HEK293 (cell line): ENCODE results near the gene SPACA4.

Source experiments
- GFI1B ChIP-seq: fragments of 450-650 bp; formaldehyde crosslinking; IDR thresholded peaks from 2 replicates; pipeline ENCODE4 v1.5.1; 2016; ENCODE audit warnings: missing biosample characterization, missing genetic modification characterization
- SP2 ChIP-seq: fragments of 450-650 bp; formaldehyde crosslinking; IDR thresholded peaks from 2 replicates; pipeline ENCODE4 v1.5.1; 2016; ENCODE audit warnings: missing biosample characterization, missing genetic modification characterization
- SP7 ChIP-seq: fragments of 450-650 bp; formaldehyde crosslinking; IDR thresholded peaks from 2 replicates; pipeline ENCODE4 v1.5.1; 2016; ENCODE audit warnings: missing biosample characterization, missing genetic modification characterization
- ZBTB17 ChIP-seq: fragments of 450-650 bp; formaldehyde crosslinking; IDR thresholded peaks from 2 replicates; pipeline ENCODE4 v1.5.1; 2016; ENCODE audit warnings: missing biosample characterization, missing genetic modification characterization
- ZEB2 ChIP-seq: fragments of 450-650 bp; formaldehyde crosslinking; IDR thresholded peaks from 2 replicates; pipeline ENCODE4 v1.5.1; 2016; ENCODE audit warnings: missing biosample characterization, missing genetic modification characterization
- ZNF138 ChIP-seq: fragments of 450-650 bp; formaldehyde crosslinking; IDR thresholded peaks from 2 replicates; pipeline ENCODE4 v1.5.1; 2016; ENCODE audit warnings: missing biosample characterization, missing genetic modification characterization, borderline replicate concordance
- ZNF146 ChIP-seq: fragments of 450-650 bp; formaldehyde crosslinking; IDR thresholded peaks from 2 replicates; pipeline ENCODE4 v1.5.1; 2016; ENCODE audit warnings: missing biosample characterization, missing genetic modification characterization
- ZNF174 ChIP-seq: fragments of 450-650 bp; formaldehyde crosslinking; IDR thresholded peaks from 2 replicates; pipeline ENCODE4 v1.5.0; 2017; ENCODE audit warnings: missing biosample characterization, mild to moderate bottlenecking, missing genetic modification characterization
- ZNF214 ChIP-seq: fragments of 450-650 bp; formaldehyde crosslinking; IDR thresholded peaks from 2 replicates; pipeline ENCODE4 v1.5.1; 2017; ENCODE audit warnings: missing biosample characterization, mild to moderate bottlenecking, missing genetic modification characterization, borderline replicate concordance
- ZNF239 ChIP-seq: fragments of 450-650 bp; formaldehyde crosslinking; IDR thresholded peaks from 2 replicates; pipeline ENCODE4 v1.5.1; 2016; ENCODE audit warnings: missing biosample characterization, missing genetic modification characterization
- ZNF335 ChIP-seq: fragments of 450-650 bp; formaldehyde crosslinking; conservative IDR thresholded peaks from 2 replicates; pipeline ENCODE4 v1.5.1; 2016; ENCODE audit warnings: missing biosample characterization, missing genetic modification characterization
- ZNF350 ChIP-seq: fragments of 450-650 bp; formaldehyde crosslinking; IDR thresholded peaks from 2 replicates; pipeline ENCODE4 v1.5.0; 2017; ENCODE audit warnings: missing biosample characterization, mild to moderate bottlenecking, missing genetic modification characterization
- ZNF37A ChIP-seq: fragments of 450-650 bp; IDR thresholded peaks from 2 replicates; pipeline ENCODE4 v1.5.1; 2018; ENCODE audit warnings: missing biosample characterization, missing genetic modification characterization
- ZNF423 ChIP-seq: fragments of 450-650 bp; formaldehyde crosslinking; IDR thresholded peaks from 2 replicates; pipeline ENCODE4 v1.5.1; 2016; ENCODE audit warnings: missing biosample characterization, missing genetic modification characterization
- ZNF621 ChIP-seq: fragments of 450-650 bp; formaldehyde crosslinking; IDR thresholded peaks from 2 replicates; pipeline ENCODE4 v1.5.1; 2017; ENCODE audit warnings: missing biosample characterization, missing genetic modification characterization
- ZNF623 ChIP-seq: fragments of 450-650 bp; formaldehyde crosslinking; IDR thresholded peaks from 2 replicates; pipeline ENCODE4 v1.5.1; 2016; ENCODE audit warnings: missing biosample characterization, missing genetic modification characterization
- ZNF654 ChIP-seq: fragments of 450-650 bp; formaldehyde crosslinking; IDR thresholded peaks from 2 replicates; pipeline ENCODE4 v1.5.1; 2016; ENCODE audit warnings: low read depth, missing biosample characterization, missing genetic modification characterization
- ZNF791 ChIP-seq: fragments of 450-650 bp; formaldehyde crosslinking; IDR thresholded peaks from 2 replicates; pipeline ENCODE4 v1.5.1; 2016; ENCODE audit warnings: missing biosample characterization, missing genetic modification characterization
- ZXDB ChIP-seq: fragments of 450-650 bp; formaldehyde crosslinking; IDR thresholded peaks from 2 replicates; pipeline ENCODE4 v1.5.1; 2016; ENCODE audit warnings: missing biosample characterization, missing genetic modification characterization
- TF ChIP-seq, protein P1 (sequence below): fragments of 450-650 bp; IDR thresholded peaks from 2 replicates; pipeline ENCODE4 v1.5.1; 2018; ENCODE audit warnings: missing biosample characterization, mild to moderate bottlenecking, missing genetic modification characterization
- TF ChIP-seq, protein P2 (sequence below): fragments of 450-650 bp; formaldehyde crosslinking; IDR thresholded peaks from 2 replicates; pipeline ENCODE4 v1.5.1; 2017; ENCODE audit warnings: missing biosample characterization, missing genetic modification characterization
- TF ChIP-seq, protein P3 (sequence below): fragments of 450-650 bp; formaldehyde crosslinking; IDR thresholded peaks from 2 replicates; pipeline ENCODE4 v1.5.1; 2016; ENCODE audit warnings: missing biosample characterization, missing genetic modification characterization
- TF ChIP-seq, protein P4 (sequence below): fragments of 450-650 bp; formaldehyde crosslinking; IDR thresholded peaks from 2 replicates; pipeline ENCODE4 v1.5.1; 2016; ENCODE audit warnings: missing biosample characterization, missing genetic modification characterization
- TF ChIP-seq, protein P5 (sequence below): IDR thresholded peaks from 2 replicates; pipeline ENCODE4 v1.6.1; 2011; ENCODE audit warnings: mild to moderate bottlenecking, low read depth, low read length, borderline replicate concordance
- TF ChIP-seq, protein P6 (sequence below): fragments of 450-650 bp; formaldehyde crosslinking; conservative IDR thresholded peaks from 2 replicates; pipeline ENCODE4 v1.5.1; 2016; ENCODE audit warnings: low read depth, missing biosample characterization, missing genetic modification characterization

The SPACA4 gene

DNA sequence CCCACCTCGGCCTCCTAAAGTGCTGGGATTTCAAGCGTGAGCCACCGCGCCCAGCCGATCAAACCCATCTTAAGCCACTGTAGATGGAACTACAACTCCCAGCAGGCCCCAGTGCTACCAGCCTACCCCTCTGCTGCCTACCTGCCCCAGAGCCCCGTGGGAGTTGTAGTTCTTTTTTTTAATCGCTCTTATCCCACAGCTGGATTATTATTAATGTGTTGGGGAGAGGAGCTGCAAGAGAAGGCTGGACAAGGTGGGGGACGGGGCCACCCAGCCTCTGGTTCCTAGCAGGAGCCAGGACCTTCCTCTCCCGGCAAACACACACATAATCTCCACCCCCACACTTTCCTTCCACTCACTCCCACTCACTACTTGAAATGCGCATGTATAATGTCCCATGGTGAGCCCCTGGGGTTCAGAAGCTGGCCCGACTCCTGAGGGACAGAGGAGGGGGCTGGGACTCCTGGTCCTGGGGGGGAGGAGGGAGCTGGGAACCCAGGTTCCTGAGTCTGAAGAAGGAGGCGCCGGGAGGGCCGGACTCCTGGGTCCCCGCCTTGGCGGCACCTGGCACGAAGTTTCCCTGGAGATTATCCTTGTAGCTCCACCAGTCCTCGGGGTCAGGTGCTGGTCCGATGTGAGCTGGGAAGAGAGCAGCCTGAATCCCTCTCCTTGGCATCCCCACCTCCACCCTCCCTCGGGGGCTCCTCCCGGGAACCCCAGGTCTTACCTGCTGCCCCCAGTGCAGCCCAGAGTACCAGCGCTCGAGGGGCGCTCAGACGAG is 38.5 kb downstream of the SPACA4 start (continued):
- TF ChIP-seq, protein P1, sequence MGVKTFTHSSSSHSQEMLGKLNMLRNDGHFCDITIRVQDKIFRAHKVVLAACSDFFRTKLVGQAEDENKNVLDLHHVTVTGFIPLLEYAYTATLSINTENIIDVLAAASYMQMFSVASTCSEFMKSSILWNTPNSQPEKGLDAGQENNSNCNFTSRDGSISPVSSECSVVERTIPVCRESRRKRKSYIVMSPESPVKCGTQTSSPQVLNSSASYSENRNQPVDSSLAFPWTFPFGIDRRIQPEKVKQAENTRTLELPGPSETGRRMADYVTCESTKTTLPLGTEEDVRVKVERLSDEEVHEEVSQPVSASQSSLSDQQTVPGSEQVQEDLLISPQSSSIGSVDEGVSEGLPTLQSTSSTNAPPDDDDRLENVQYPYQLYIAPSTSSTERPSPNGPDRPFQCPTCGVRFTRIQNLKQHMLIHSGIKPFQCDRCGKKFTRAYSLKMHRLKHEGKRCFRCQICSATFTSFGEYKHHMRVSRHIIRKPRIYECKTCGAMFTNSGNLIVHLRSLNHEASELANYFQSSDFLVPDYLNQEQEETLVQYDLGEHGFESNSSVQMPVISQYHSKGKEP (tag by site-specific recombination) = 0 out of 2 replicates have a peak, but pooled peaks have one; percentile 50
- TF ChIP-seq ZNF174 (tag by site-specific recombination) (no peak), ZNF654 (tag by site-specific recombination) (no peak), SP7 (peak; percentile 29; the same call in 1 of the 2 replicates), ZNF423 (tag by site-specific recombination) (0 out of 2 replicates have a peak, but pooled peaks have one; percentile 8), ZNF623 (tag by site-specific recombination) (no peak), GFI1B (tag by site-specific recombination) (no peak), ZNF214 (no peak), ZNF37A (tag by site-specific recombination) (no peak), ZNF335 (tag by site-specific recombination) (peak; percentile 89), ZEB2 (tag by site-specific recombination) (no peak; the same call in 1 of the 2 replicates), ZNF138 (no peak), ZBTB17 (tag by site-specific recombination) (peak; percentile 92), ZNF239 (no peak), ZNF791 (tag by site-specific recombination) (no peak), ZXDB (tag by site-specific recombination) (0 out of 2 replicates have a peak, but pooled peaks have one; percentile 59), ZNF621 (tag by site-specific recombination) (no peak), ZNF146 (no peak), SP2 (tag by site-specific recombination) (no peak; the same call in 1 of the 2 replicates), ZNF350 (tag by site-specific recombination) (no peak)
- TF ChIP-seq, protein P2, sequence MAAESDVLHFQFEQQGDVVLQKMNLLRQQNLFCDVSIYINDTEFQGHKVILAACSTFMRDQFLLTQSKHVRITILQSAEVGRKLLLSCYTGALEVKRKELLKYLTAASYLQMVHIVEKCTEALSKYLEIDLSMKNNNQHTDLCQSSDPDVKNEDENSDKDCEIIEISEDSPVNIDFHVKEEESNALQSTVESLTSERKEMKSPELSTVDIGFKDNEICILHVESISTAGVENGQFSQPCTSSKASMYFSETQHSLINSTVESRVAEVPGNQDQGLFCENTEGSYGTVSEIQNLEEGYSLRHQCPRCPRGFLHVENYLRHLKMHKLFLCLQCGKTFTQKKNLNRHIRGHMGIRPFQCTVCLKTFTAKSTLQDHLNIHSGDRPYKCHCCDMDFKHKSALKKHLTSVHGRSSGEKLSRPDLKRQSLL (tag by site-specific recombination) = no peak
- TF ChIP-seq, protein P3, sequence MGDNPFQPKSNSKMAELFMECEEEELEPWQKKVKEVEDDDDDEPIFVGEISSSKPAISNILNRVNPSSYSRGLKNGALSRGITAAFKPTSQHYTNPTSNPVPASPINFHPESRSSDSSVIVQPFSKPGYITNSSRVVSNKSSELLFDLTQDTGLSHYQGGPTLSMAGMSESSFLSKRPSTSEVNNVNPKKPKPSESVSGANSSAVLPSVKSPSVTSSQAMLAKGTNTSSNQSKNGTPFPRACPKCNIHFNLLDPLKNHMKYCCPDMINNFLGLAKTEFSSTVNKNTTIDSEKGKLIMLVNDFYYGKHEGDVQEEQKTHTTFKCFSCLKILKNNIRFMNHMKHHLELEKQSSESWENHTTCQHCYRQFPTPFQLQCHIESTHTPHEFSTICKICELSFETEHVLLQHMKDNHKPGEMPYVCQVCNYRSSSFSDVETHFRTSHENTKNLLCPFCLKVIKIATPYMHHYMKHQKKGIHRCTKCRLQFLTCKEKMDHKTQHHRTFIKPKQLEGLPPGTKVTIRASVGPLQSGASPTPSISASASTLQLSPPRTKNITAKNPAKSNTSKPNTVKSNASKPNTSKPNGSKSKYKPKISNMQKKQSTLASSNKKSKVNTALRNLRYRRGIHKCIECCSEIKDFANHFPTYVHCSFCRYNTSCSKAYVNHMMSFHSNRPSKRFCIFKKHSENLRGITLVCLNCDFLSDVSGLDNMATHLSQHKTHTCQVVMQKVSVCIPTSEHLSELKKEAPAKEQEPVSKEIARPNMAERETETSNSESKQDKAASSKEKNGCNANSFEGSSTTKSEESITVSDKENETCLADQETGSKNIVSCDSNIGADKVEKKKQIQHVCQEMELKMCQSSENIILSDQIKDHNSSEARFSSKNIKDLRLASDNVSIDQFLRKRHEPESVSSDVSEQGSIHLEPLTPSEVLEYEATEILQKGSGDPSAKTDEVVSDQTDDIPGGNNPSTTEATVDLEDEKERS (tag by site-specific recombination) = no peak
- TF ChIP-seq, protein P4, sequence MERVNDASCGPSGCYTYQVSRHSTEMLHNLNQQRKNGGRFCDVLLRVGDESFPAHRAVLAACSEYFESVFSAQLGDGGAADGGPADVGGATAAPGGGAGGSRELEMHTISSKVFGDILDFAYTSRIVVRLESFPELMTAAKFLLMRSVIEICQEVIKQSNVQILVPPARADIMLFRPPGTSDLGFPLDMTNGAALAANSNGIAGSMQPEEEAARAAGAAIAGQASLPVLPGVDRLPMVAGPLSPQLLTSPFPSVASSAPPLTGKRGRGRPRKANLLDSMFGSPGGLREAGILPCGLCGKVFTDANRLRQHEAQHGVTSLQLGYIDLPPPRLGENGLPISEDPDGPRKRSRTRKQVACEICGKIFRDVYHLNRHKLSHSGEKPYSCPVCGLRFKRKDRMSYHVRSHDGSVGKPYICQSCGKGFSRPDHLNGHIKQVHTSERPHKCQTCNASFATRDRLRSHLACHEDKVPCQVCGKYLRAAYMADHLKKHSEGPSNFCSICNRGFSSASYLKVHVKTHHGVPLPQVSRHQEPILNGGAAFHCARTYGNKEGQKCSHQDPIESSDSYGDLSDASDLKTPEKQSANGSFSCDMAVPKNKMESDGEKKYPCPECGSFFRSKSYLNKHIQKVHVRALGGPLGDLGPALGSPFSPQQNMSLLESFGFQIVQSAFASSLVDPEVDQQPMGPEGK (tag by site-specific recombination) = peak; percentile 43
- TF ChIP-seq, protein P5, sequence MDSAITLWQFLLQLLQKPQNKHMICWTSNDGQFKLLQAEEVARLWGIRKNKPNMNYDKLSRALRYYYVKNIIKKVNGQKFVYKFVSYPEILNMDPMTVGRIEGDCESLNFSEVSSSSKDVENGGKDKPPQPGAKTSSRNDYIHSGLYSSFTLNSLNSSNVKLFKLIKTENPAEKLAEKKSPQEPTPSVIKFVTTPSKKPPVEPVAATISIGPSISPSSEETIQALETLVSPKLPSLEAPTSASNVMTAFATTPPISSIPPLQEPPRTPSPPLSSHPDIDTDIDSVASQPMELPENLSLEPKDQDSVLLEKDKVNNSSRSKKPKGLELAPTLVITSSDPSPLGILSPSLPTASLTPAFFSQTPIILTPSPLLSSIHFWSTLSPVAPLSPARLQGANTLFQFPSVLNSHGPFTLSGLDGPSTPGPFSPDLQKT = no peak
- TF ChIP-seq, protein P6, sequence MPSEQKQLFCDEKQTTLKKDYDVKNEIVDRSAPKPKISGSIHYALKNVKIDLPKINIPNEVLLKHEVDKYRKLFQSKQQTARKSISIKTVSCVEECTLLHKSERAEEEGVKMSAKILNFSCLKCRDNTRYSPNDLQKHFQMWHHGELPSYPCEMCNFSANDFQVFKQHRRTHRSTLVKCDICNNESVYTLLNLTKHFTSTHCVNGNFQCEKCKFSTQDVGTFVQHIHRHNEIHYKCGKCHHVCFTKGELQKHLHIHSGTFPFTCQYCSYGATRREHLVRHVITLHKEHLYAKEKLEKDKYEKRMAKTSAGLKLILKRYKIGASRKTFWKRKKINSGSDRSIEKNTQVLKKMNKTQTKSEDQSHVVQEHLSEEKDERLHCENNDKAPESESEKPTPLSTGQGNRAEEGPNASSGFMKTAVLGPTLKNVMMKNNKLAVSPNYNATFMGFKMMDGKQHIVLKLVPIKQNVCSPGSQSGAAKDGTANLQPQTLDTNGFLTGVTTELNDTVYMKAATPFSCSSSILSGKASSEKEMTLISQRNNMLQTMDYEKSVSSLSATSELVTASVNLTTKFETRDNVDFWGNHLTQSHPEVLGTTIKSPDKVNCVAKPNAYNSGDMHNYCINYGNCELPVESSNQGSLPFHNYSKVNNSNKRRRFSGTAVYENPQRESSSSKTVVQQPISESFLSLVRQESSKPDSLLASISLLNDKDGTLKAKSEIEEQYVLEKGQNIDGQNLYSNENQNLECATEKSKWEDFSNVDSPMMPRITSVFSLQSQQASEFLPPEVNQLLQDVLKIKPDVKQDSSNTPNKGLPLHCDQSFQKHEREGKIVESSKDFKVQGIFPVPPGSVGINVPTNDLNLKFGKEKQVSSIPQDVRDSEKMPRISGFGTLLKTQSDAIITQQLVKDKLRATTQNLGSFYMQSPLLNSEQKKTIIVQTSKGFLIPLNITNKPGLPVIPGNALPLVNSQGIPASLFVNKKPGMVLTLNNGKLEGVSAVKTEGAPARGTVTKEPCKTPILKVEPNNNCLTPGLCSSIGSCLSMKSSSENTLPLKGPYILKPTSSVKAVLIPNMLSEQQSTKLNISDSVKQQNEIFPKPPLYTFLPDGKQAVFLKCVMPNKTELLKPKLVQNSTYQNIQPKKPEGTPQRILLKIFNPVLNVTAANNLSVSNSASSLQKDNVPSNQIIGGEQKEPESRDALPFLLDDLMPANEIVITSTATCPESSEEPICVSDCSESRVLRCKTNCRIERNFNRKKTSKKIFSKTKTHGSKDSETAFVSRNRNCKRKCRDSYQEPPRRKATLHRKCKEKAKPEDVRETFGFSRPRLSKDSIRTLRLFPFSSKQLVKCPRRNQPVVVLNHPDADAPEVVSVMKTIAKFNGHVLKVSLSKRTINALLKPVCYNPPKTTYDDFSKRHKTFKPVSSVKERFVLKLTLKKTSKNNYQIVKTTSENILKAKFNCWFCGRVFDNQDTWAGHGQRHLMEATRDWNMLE = no peak
